Measurements from ENCODE around the gene GARIN5B. TPM values are rescaled to one million over a fixed set of nuclear protein-coding genes. Genes with fewer than 3 reads are reported as not detected.

GARIN5B gene
- total RNA-seq, 1 donor from 2014 or later, result not detected

DNA sequence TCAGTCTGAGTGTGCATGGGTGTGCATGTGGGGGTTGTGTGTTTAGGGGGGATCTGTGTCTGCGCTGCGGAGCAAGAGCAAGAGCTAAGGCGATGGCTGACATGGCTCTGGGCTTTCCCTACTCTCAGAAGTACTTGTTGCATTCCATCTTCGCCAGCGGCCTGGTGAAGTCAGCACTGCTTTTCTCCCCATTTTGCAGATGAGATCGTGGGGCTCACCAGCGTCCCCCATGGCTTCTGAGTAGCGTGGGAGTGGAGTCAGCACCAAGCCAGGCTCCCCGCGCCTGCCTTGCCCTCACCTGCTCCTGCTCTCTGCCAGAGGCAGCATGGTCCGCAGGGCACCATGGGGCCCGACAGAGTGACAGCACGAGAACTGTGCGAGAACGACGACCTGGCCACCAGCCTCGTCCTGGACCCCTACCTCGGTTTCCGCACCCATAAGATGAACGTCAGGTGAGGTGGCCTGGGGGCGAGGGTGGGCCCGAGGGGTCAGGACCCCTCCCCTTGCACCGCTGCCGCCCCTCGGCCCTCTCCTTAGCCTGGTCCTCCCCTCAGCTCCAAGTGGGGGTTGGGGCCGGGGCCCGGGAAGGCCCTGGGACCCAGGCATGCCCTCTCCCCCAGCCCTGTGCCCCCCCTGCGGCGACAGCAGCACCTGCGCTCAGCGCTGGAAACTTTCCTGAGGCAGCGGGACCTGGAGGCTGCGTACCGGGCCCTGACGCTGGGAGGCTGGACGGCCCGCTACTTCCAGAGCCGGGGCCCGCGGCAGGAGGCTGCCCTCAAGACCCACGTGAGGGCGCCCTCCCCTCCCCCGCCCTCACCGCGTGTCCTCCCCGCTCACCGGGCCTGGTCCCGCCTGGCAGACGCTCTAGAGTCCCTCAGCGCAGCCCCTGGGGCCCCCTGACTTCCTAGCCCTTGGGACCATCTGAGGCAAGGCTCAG, 21.2 kb downstream of the GARIN5B start:
- Mint-ChIP-seq H3K36me3 (ENCODE audit: low read depth, unreplicated experiment) (peaks cover 4% of the 10 kb centered on the region), H3K27me3 (ENCODE audit: unreplicated experiment) (peaks cover 18% of the 10 kb centered on the region), H3K4me3 (ENCODE audit: unreplicated experiment) (peak overlapping the region; percentile 79), H3K27ac (ENCODE audit: unreplicated experiment) (peak overlapping the region; percentile 77), H3K4me1 (ENCODE audit: unreplicated experiment) (peaks cover 5% of the 10 kb centered on the region), H3K9me3 (ENCODE audit: unreplicated experiment) (no peaks in the 10 kb centered on the region)
- no peak for DNase-seq (ENCODE audit: low spot score)
- TF ChIP-seq, protein P1, sequence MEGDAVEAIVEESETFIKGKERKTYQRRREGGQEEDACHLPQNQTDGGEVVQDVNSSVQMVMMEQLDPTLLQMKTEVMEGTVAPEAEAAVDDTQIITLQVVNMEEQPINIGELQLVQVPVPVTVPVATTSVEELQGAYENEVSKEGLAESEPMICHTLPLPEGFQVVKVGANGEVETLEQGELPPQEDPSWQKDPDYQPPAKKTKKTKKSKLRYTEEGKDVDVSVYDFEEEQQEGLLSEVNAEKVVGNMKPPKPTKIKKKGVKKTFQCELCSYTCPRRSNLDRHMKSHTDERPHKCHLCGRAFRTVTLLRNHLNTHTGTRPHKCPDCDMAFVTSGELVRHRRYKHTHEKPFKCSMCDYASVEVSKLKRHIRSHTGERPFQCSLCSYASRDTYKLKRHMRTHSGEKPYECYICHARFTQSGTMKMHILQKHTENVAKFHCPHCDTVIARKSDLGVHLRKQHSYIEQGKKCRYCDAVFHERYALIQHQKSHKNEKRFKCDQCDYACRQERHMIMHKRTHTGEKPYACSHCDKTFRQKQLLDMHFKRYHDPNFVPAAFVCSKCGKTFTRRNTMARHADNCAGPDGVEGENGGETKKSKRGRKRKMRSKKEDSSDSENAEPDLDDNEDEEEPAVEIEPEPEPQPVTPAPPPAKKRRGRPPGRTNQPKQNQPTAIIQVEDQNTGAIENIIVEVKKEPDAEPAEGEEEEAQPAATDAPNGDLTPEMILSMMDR (IDR thresholded peaks at IDR 0.05; ENCODE audit: unreplicated experiment), result no peak

DNA sequence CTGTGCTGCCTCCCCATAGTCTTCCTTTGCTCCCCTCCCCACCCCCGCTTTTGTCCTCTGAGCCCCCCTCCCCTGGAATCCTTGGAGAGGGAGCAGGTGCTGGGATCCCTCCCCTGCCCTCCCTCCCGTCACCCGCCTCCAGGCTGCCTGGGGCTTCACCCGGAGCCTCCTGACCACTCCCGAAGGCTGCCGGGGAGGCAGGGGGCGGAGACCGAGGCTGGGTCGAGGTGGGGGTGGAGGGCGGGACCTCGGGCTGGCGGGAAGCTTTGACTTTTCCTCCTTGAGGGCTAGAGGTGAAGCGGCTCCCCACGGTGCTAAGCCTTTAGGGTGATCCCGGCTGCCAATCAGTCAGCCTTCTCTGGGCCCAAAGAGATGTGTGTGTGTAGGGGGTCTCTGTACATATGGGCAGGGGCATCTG, 21.9 kb downstream of the GARIN5B start:
- peak; percentile 59 for DNase-seq (ENCODE audit: low spot score)
- Mint-ChIP-seq H3K4me1 (ENCODE audit: unreplicated experiment) (peaks cover 5% of the 10 kb centered on the region), H3K27ac (ENCODE audit: unreplicated experiment) (peak overlapping the region; percentile 77), H3K4me3 (ENCODE audit: unreplicated experiment) (peak overlapping the region; percentile 89), H3K27me3 (ENCODE audit: unreplicated experiment) (peaks cover 18% of the 10 kb centered on the region), H3K36me3 (ENCODE audit: low read depth, unreplicated experiment) (peaks cover 4% of the 10 kb centered on the region), H3K9me3 (ENCODE audit: unreplicated experiment) (no peaks in the 10 kb centered on the region)
- TF ChIP-seq, protein P1 (IDR thresholded peaks at IDR 0.05; ENCODE audit: unreplicated experiment), result no peak

DNA sequence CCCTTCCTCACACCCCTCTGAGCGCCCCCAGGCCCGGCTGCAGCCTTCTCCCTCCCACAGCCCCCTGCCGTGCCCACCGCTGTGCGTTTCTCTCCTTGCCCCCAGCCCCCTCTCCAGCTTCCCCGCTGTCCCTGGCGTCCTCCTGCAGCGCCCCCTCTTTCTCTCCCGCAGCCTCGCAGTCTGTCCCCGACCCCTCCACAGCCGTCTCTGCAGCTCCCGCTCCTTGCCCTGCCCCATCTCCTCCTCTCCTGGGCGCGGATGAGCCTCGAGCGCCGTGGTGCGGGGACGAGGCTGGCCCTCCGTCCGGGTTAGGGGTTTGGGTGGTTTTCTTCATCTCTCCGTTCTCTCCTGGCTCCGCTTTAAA, 22.3 kb downstream of the GARIN5B start:
- peak overlapping the region; percentile 89 for H3K4me3 Mint-ChIP-seq (ENCODE audit: unreplicated experiment)
- H3K36me3 Mint-ChIP-seq (ENCODE audit: low read depth, unreplicated experiment), result peaks cover 4% of the 10 kb centered on the region
- TF ChIP-seq, protein P1 (IDR thresholded peaks at IDR 0.05; ENCODE audit: unreplicated experiment), result no peak
- no peak overlapping the region for H3K27ac Mint-ChIP-seq (ENCODE audit: unreplicated experiment)
- peaks cover 18% of the 10 kb centered on the region for H3K27me3 Mint-ChIP-seq (ENCODE audit: unreplicated experiment)
- no peaks in the 10 kb centered on the region for H3K9me3 Mint-ChIP-seq (ENCODE audit: unreplicated experiment)
- peak; percentile 41 for DNase-seq (ENCODE audit: low spot score)
- H3K4me1 Mint-ChIP-seq (ENCODE audit: unreplicated experiment), result peaks cover 5% of the 10 kb centered on the region

DNA sequence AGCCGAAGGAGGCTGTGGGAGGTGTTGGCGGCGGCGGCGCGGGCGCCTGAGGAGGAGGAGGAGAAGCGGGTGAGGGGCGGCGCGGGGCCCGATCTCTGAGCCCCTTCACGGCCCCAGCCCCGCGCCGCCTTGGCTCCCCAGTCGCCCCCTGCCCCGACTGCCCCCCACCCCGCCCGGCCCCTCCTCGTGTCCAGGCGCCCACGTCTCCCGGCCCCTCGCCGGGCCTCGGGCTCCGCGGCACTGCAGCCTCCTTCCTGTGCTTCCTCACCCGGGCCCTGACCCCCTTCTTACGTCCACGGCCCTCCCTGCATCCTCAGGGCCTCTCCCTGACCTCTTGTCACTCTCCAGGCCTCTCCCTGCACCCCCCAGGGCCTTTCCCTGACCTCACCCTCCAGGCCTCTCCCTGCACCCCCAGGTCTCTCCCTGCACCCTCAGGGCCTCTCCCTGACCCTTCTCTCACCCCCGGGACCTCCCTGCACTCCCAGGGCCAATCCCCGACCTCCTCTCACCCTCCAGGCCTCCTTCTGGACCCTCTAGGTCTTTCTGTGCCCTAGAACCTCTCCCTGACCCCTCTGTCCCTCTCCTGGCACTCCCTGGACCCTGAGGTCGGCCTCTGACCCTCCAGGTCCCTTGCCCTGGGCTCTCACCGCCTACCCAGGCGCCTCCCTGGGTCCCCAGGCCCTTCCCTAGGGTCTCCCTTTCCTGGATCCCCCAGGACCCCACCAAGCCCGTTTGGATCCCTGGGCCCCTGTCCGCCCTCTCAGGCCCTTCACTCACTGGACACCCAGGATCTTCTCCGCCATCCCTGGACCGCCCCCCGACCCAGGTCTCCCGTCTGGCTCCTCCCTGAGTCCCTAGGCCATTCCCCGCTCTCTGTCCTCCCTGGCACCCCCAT, 22.9 kb downstream of the GARIN5B start:
- Mint-ChIP-seq H3K27me3 (ENCODE audit: unreplicated experiment) (peaks cover 14% of the 10 kb centered on the region), H3K9me3 (ENCODE audit: unreplicated experiment) (no peaks in the 10 kb centered on the region), H3K4me3 (ENCODE audit: unreplicated experiment) (peak overlapping the region; percentile 97), H3K36me3 (ENCODE audit: low read depth, unreplicated experiment) (no peaks in the 10 kb centered on the region), H3K4me1 (ENCODE audit: unreplicated experiment) (peaks cover 5% of the 10 kb centered on the region), H3K27ac (ENCODE audit: unreplicated experiment) (peak overlapping the region; percentile 100)
- TF ChIP-seq, protein P1 (IDR thresholded peaks at IDR 0.05; ENCODE audit: unreplicated experiment), result no peak
- DNase-seq (ENCODE audit: low spot score), result no peak
